Loucy (cell line): ENCODE measurements around the gene TLR5.

Source experiments
- H2AFZ ChIP-seq: fragments of 200-600 bp; sonication (generic); 2 replicates; pipeline ENCODE4 v1.6.0; 2016; ENCODE audit warnings: antibody characterized with exemption, mild to moderate bottlenecking, low read length, moderate library complexity
- H3F3A ChIP-seq: fragments of 200-600 bp; 2 replicates; pipeline ENCODE4 v1.6.0; 2016; ENCODE audit warnings: antibody characterized with exemption, low read depth, mild to moderate bottlenecking
- H3K27me3 ChIP-seq: fragments of 200-600 bp; sonication (generic); 2 replicates; pipeline ENCODE4 v1.6.1; 2014; ENCODE audit warnings: low read length, mild to moderate bottlenecking; ENCODE audit not compliant: insufficient read depth, poor library complexity, severe bottlenecking
- H3K36me3 ChIP-seq: fragments of 200-600 bp; sonication (generic); 2 replicates; pipeline ENCODE4 v1.6.1; 2016; ENCODE audit warnings: low read length; ENCODE audit not compliant: insufficient read depth
- H3K4me1 ChIP-seq: fragments of 200-600 bp; sonication (generic); 2 replicates; pipeline ENCODE4 v1.5.1; 2014; ENCODE audit warnings: low read length, mild to moderate bottlenecking; ENCODE audit not compliant: insufficient read depth, poor library complexity, severe bottlenecking
- H3K4me2 ChIP-seq: fragments of 200-600 bp; sonication (generic); 2 replicates; pipeline ENCODE4 v1.6.0; 2014; ENCODE audit warnings: antibody characterized with exemption, low read length, low read depth, mild to moderate bottlenecking; ENCODE audit not compliant: poor library complexity, severe bottlenecking
- H3K4me3 ChIP-seq: fragments of 200-600 bp; sonication (generic); 2 replicates; pipeline ENCODE4 v1.5.1; 2014; ENCODE audit warnings: low read length, mild to moderate bottlenecking, mixed read lengths; ENCODE audit not compliant: poor library complexity, severe bottlenecking
- H3K79me2 ChIP-seq: fragments of 200-600 bp; sonication (generic); 2 replicates; pipeline ENCODE4 v1.6.1; 2014; ENCODE audit warnings: low read length; ENCODE audit not compliant: insufficient read depth
- H3K9ac ChIP-seq: fragments of 200-600 bp; sonication (generic); 2 replicates; pipeline ENCODE4 v1.6.0; 2014; ENCODE audit warnings: mild to moderate bottlenecking, low read depth, low read length, moderate library complexity; ENCODE audit not compliant: poor library complexity, severe bottlenecking
- H3K9me2 ChIP-seq: fragments of 200-600 bp; sonication (generic); replicated peaks from 2 replicates; pipeline ENCODE4 v1.6.1; 2016; ENCODE audit warnings: low read depth, low read length, mixed read lengths
- H3K9me3 ChIP-seq: fragments of 200-600 bp; sonication (generic); 2 replicates; pipeline ENCODE4 v1.6.1; 2014; ENCODE audit warnings: mild to moderate bottlenecking, antibody characterized with exemption, low read length, low read depth; ENCODE audit not compliant: insufficient read depth
- H4K20me1 ChIP-seq: fragments of 200-600 bp; sonication (generic); 2 replicates; pipeline ENCODE4 v1.6.0; 2014; ENCODE audit warnings: antibody characterized with exemption, low read length, mild to moderate bottlenecking; ENCODE audit not compliant: insufficient read depth, poor library complexity, severe bottlenecking
- EZH2phosphoT487 ChIP-seq: fragments of 200-600 bp; IDR thresholded peaks from 2 replicates; pipeline ENCODE4 v1.6.1; 2018; ENCODE audit warnings: antibody characterized with exemption, mild to moderate bottlenecking, moderate library complexity, borderline replicate concordance
- TF ChIP-seq, protein P1 (sequence below): fragments of 200-600 bp; sonication (generic); conservative IDR thresholded peaks from 2 replicates; pipeline ENCODE4 v1.5.1; 2014; ENCODE audit warnings: mild to moderate bottlenecking, antibody characterized with exemption, low read length

Gene TLR5

GRCh38 chr1:223126741-223127140, 16.3 kb downstream of the TLR5 start:
- no peaks in the 10 kb centered on the region for H3K9me2 ChIP-seq
- no peaks in the 10 kb centered on the region for H3K27me3 ChIP-seq
- H3F3A ChIP-seq, result no peaks in the 10 kb centered on the region
- H4K20me1 ChIP-seq, result no peaks in the 10 kb centered on the region
- no peaks in the 10 kb centered on the region for H3K79me2 ChIP-seq
- no peak overlapping the region for H3K4me2 ChIP-seq
- TF ChIP-seq EZH2phosphoT487, result no peak
- TF ChIP-seq, protein P1, sequence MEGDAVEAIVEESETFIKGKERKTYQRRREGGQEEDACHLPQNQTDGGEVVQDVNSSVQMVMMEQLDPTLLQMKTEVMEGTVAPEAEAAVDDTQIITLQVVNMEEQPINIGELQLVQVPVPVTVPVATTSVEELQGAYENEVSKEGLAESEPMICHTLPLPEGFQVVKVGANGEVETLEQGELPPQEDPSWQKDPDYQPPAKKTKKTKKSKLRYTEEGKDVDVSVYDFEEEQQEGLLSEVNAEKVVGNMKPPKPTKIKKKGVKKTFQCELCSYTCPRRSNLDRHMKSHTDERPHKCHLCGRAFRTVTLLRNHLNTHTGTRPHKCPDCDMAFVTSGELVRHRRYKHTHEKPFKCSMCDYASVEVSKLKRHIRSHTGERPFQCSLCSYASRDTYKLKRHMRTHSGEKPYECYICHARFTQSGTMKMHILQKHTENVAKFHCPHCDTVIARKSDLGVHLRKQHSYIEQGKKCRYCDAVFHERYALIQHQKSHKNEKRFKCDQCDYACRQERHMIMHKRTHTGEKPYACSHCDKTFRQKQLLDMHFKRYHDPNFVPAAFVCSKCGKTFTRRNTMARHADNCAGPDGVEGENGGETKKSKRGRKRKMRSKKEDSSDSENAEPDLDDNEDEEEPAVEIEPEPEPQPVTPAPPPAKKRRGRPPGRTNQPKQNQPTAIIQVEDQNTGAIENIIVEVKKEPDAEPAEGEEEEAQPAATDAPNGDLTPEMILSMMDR, result no peak
- H3K36me3 ChIP-seq, result no peaks in the 10 kb centered on the region
- no peak overlapping the region for H2AFZ ChIP-seq
- no peak overlapping the region for H3K9ac ChIP-seq
- no peaks in the 10 kb centered on the region for H3K9me3 ChIP-seq
- H3K4me3 ChIP-seq, result no peak overlapping the region
- peaks cover 3% of the 10 kb centered on the region for H3K4me1 ChIP-seq

GRCh38 chr1:223125766-223126165, 17.3 kb downstream of the TLR5 start:
- Histone ChIP-seq H2AFZ (no peak overlapping the region), H3K9me2 (no peaks in the 10 kb centered on the region), H4K20me1 (no peaks in the 10 kb centered on the region), H3K27me3 (no peaks in the 10 kb centered on the region), H3K79me2 (no peaks in the 10 kb centered on the region), H3K36me3 (no peaks in the 10 kb centered on the region), H3K9ac (no peak overlapping the region), H3K4me3 (no peak overlapping the region), H3F3A (no peaks in the 10 kb centered on the region), H3K4me1 (peaks cover 3% of the 10 kb centered on the region), H3K4me2 (no peak overlapping the region), H3K9me3 (no peaks in the 10 kb centered on the region)
- TF ChIP-seq, protein P1, result no peak
- no peak for TF ChIP-seq EZH2phosphoT487

GRCh38 chr1:223123011-223123610, 19.9 kb downstream of the TLR5 start:
- H3K36me3 ChIP-seq, result no peaks in the 10 kb centered on the region
- H3K4me1 ChIP-seq, result peaks cover 3% of the 10 kb centered on the region
- peak overlapping the region; percentile 53 for H3K4me3 ChIP-seq
- no peaks in the 10 kb centered on the region for H3K9me3 ChIP-seq
- H2AFZ ChIP-seq, result peak overlapping the region; percentile 75
- no peaks in the 10 kb centered on the region for H3K9me2 ChIP-seq
- H3K9ac ChIP-seq, result no peak overlapping the region
- no peaks in the 10 kb centered on the region for H4K20me1 ChIP-seq
- no peak for TF ChIP-seq EZH2phosphoT487
- TF ChIP-seq, protein P1, result no peak
- H3K79me2 ChIP-seq, result no peaks in the 10 kb centered on the region
- no peaks in the 10 kb centered on the region for H3K27me3 ChIP-seq
- H3F3A ChIP-seq, result no peaks in the 10 kb centered on the region
- peak overlapping the region; percentile 48 for H3K4me2 ChIP-seq
